Testis (tissue), 3 donors: ENCODE data around the gene ZNF792. TPM values are rescaled to one million over a fixed set of nuclear protein-coding genes. Genes with fewer than 3 reads are reported as not detected.
"Not testable (repeated sequence)": the region's sequence is repeated elsewhere in the genome, so short reads cannot be mapped to it uniquely, and the experiment has no call there.

Source experiments
- DNase-seq: peaks from one replicate; pipeline ENCODE4 v3.0.0-alpha.2; 2019
- H3K27ac ChIP-seq, 2 donors: fragments of 200-600 bp; sonication (generic); one replicate each; pipeline ENCODE4 v1.5.1; 2019
- H3K27me3 ChIP-seq: fragments of 200-600 bp; sonication (generic); one replicate; pipeline ENCODE4 v1.5.1; 2019
- H3K36me3 ChIP-seq: fragments of 200-600 bp; sonication (generic); one replicate; pipeline ENCODE4 v1.5.1; 2017; ENCODE audit warnings: low read depth; ENCODE audit errors: missing control alignments
- H3K4me1 ChIP-seq: fragments of 200-600 bp; sonication (generic); one replicate; pipeline ENCODE4 v1.5.1; 2019
- H3K4me3 ChIP-seq, 2 donors: fragments of 200-600 bp; sonication (generic); one replicate each; pipeline ENCODE4 v1.5.1; 2017 to 2019
- H3K9me3 ChIP-seq: fragments of 200-600 bp; sonication (generic); one replicate; pipeline ENCODE4 v1.5.1; 2017
- CTCF ChIP-seq, 3 experiments: fragments of 450-650 bp in 2 of 3; fragments of 200-600 bp in 1 of 3; sonication (generic) in 1 of 3; IDR thresholded peaks; one replicate each; pipeline ENCODE4 v1.5.1; 2016 to 2019; ENCODE audit warnings: antibody characterized with exemption in 3 of 3, mild to moderate bottlenecking in 2 of 3, moderate library complexity in 1 of 3
- POLR2A ChIP-seq: fragments of 450-650 bp; IDR thresholded peaks from one replicate; pipeline ENCODE4 v1.6.1; 2017; ENCODE audit warnings: antibody characterized with exemption, mild to moderate bottlenecking, moderate library complexity
- WGBS, 2 donors: methylation state at CpG; one replicate each; pipeline ENCODE4 v1.1.5; 2018; 5-methylcytosine and 5-hydroxymethylcytosine counted together
- intact Hi-C: fragments of 100-400 bp; cut with DNase I; formaldehyde crosslinking; loops from one replicate; pipeline ENCODE4 v1.15.1; 2023; ENCODE audit warnings: low total_unique reads
- polyA plus RNA-seq: library from polyadenylated mRNA; stranded (reverse); fragments of 350-450 nt; fragmentation: Illumina TruSeq; extraction: RNeasy Lipid Tissue Mini Kit (QIAGEN cat#74804); gene quantifications from one replicate; pipeline ENCODE4 v1.2.3, GENCODE V29; 2014; ENCODE audit warnings: low read depth, low replicate concordance; ENCODE audit not compliant: insufficient read depth
- total RNA-seq, 2 donors: library from RNA; depleted of rRNA; stranded (reverse); fragments of >200 nt; gene quantifications; one replicate each; pipeline ENCODE4 v1.2.3, GENCODE V29; 2016

Gene ZNF792
- total and polyA plus RNA-seq, 3 donors from 2014 or later: 2.3 to 6.6 (median 5.4) TPM

GRCh38 chr19:34998777-34999497, 34.9 kb upstream of the ZNF792 start:
- no peak for DNase-seq
- Histone ChIP-seq H3K36me3 (no peaks in the 10 kb centered on the region), H3K4me1 (peaks cover 56% of the 10 kb centered on the region), H3K4me3 (peak overlapping the region; percentile 86 to 90), H3K27ac (peak overlapping the region; percentile 100), H3K9me3 (no peaks in the 10 kb centered on the region), H3K27me3 (no peaks in the 10 kb centered on the region)
- intact Hi-C loops: no loop called here
- TF ChIP-seq POLR2A (no peak), CTCF (IDR thresholded peaks at IDR 0.05) (no peak)
- 33 to 39% methylated on average over 13 of the region's 13 CpGs for WGBS, 2 donors

GRCh38 chr19:34998224-34998623, 34.2 kb upstream of the ZNF792 start:
- H3K27ac ChIP-seq: peak overlapping the region; percentile 100
- intact Hi-C loops, H3K27me3 ChIP-seq, H3K36me3 ChIP-seq, H3K9me3 ChIP-seq, H3K4me3 ChIP-seq, DNase-seq: not testable (repeated sequence)
- H3K4me1 ChIP-seq: peaks cover 51% of the 10 kb centered on the region
- 85 to 86% methylated on average over 7 of the region's 7 CpGs for WGBS, 2 donors

- H3K9me3 ChIP-seq: no peaks in the 10 kb centered on the region
- no peak overlapping the region for H3K4me3 ChIP-seq
- DNase-seq: no peak
- H3K27ac ChIP-seq: peak overlapping the region; percentile 35 to 100
- TF ChIP-seq POLR2A (no peak), CTCF (IDR thresholded peaks at IDR 0.05) (no peak)
- H3K36me3 ChIP-seq: no peaks in the 10 kb centered on the region
- intact Hi-C loops: no loop called here
- H3K27me3 ChIP-seq: no peaks in the 10 kb centered on the region
- peaks cover 49% of the 10 kb centered on the region for H3K4me1 ChIP-seq
- WGBS, 2 donors: 39 to 46% methylated on average over 8 of the region's 8 CpGs
These were observed 33.1 kb upstream of the ZNF792 start for GRCh38 chr19:34997071-34997617.

- Histone ChIP-seq H3K9me3 (no peaks in the 10 kb centered on the region), H3K27ac (peak overlapping the region in 1 of 2 donors; percentile 82), H3K27me3 (no peaks in the 10 kb centered on the region), H3K4me1 (peaks cover 39% of the 10 kb centered on the region), H3K4me3 (no peak overlapping the region), H3K36me3 (no peaks in the 10 kb centered on the region)
- WGBS, 2 donors: 83 to 89% methylated on average over 4 to 8 of the region's 8 CpGs
- no peak for DNase-seq
- TF ChIP-seq POLR2A: no peak
- intact Hi-C loops: no loop called here
These were observed 31.5 kb upstream of the ZNF792 start for GRCh38 chr19:34995551-34995950.

GRCh38 chr19:34994643-34995541, 30.9 kb upstream of the ZNF792 start:
- DNase-seq: peak; percentile 56
- Histone ChIP-seq H3K9me3 (no peaks in the 10 kb centered on the region), H3K36me3 (no peaks in the 10 kb centered on the region), H3K4me1 (peaks cover 39% of the 10 kb centered on the region), H3K27ac (peak overlapping the region; percentile 37 to 82), H3K27me3 (no peaks in the 10 kb centered on the region), H3K4me3 (no peak overlapping the region)
- 48 to 51% methylated on average over 17 of the region's 17 CpGs for WGBS, 2 donors
- intact Hi-C loops: no loop called here
- no peak for TF ChIP-seq CTCF (IDR thresholded peaks at IDR 0.05)
- no peak for TF ChIP-seq POLR2A
